ENCODE measurements around the gene MYOCOS. TPM values are rescaled to one million over a fixed set of nuclear protein-coding genes. Genes with fewer than 3 reads are reported as not detected.

Gene MYOCOS
- total RNA-seq, 5 donors from 2014 or later (not counting 1 experiment from before 2014, with no cell fraction given): 0.18 to 0.33 TPM; not detected in 3

DNA sequence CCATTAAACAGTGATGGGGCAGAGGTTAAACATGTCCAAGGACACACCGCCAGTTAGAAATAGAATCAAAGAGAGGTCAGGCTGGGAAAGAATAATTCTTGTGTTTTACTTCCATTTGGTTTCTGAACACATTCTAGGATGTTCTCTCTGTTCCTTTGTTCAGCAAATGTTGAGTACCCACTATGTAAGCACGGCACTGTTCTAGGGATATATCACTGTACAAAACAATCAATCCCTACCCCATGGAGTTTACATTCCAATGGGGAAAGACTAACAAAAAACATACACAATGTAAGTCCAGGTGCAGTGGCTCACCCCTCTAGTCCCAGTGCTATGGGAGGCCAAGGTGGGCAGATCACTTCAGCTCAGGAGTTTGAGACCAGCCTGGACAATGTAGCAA is 6.2 kb downstream of the MYOCOS start:
- CTCF ChIA-PET: no interaction called here
- Mint-ChIP-seq H3K4me3 (no peak overlapping the region), H3K36me3 (no peaks in the 10 kb centered on the region)

DNA sequence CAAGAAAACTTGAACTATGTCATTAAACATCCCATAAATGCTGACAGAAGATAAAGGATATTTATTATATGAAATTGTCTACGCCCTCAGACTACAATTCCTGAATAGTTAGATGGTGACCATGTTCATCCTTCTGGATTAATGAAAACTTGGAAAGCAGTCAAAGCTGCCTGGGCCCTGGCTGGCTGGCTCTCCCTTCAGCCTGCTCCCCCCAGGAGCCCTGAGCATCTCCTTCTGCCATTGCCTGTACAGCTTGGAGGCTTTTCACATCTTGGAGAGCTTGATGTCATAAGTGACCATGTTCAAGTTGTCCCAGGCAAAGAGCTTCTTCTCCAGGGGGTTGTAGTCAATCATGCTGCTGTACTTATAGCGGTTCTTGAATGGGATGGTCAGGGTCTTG is 13.6 kb downstream of the MYOCOS start:
- 80% methylated on average over 1 of the region's 2 CpGs for WGBS (ENCODE audit: insufficient coverage)

More for the DNA sequence above, 6.2 kb downstream of the MYOCOS start:
- Histone ChIP-seq H3K9me3 (no peaks in the 10 kb centered on the region), H3K27ac (ENCODE audit: low read length) (no peak overlapping the region), H3K4me3 (ENCODE audit: control insufficient read depth in 1 of 2, extremely low read depth in 1 of 2, low read length in 1 of 2) (no peak overlapping the region), H3K36me3 (ENCODE audit: control insufficient read depth in 2 of 2, extremely low read depth in 1 of 2, insufficient read depth in 1 of 2, low read length in 1 of 2) (no peaks in the 10 kb centered on the region), H3K4me1 (ENCODE audit: control insufficient read depth in 1 of 2, extremely low read depth in 1 of 2, insufficient read depth in 2 of 2, low read length in 2 of 2) (no peaks in the 10 kb centered on the region), H3K27me3 (replicated peaks in 1 of 2; ENCODE audit: control insufficient read depth in 2 of 2, extremely low read depth in 1 of 2, insufficient read depth in 2 of 2, low read length in 1 of 2) (peaks cover 0 to 11% of the 10 kb centered on the region in 2 experiments)
- DNase-seq (no peak), ATAC-seq (replicated peaks in 1 of 4) (no peak)
- Mint-ChIP-seq H3K9me3 (no peaks in the 10 kb centered on the region), H3K4me1 (no peaks in the 10 kb centered on the region), H3K27me3 (peaks cover 18 to 25% of the 10 kb centered on the region in 2 donors), H3K27ac (no peak overlapping the region)
- 100% methylated on average over 1 of the region's 2 CpGs for WGBS (ENCODE audit: insufficient coverage)
- POLR2A ChIA-PET: no interaction called here

DNA sequence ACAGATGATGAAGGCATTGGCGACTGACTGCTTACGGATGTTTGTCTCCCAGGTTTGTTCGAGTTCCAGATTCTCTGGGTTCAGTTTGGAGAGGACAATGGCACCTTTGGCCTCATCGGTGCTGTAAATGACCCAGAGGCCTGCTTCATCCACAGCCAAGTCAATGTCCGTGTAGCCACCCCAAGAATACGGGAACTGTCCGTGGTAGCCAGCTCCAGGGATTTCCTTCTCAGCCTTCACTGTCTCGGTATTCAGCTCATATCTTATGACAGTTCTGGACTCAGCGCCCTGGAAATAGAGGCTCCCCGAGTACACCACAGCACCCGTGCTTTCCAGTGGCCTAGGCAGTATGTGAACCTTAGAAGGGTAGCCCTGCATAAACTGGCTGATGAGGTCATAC is 14.1 kb downstream of the MYOCOS start:
- no peak overlapping the region for H3K4me3 ChIP-seq (ENCODE audit: control insufficient read depth in 1 of 2, extremely low read depth in 1 of 2, low read length in 1 of 2)
- peaks cover under 1 to 12% of the 10 kb centered on the region in 2 donors for H3K27me3 Mint-ChIP-seq
- no peak overlapping the region for H3K27ac Mint-ChIP-seq
- H3K27ac ChIP-seq (ENCODE audit: low read length): no peak overlapping the region
- DNase-seq (no peak), ATAC-seq (replicated peaks in 1 of 4) (no peak)
- no peaks in the 10 kb centered on the region for H3K4me1 Mint-ChIP-seq
- H3K9me3 ChIP-seq: no peaks in the 10 kb centered on the region
- POLR2A ChIA-PET: no interaction called here
- WGBS (ENCODE audit: insufficient coverage): 81% methylated on average over 11 of the region's 11 CpGs
- CTCF ChIA-PET: no interaction called here
- no peak overlapping the region for H3K4me3 Mint-ChIP-seq
- H3K9me3 Mint-ChIP-seq: no peaks in the 10 kb centered on the region
- H3K4me1 ChIP-seq (ENCODE audit: control insufficient read depth in 1 of 2, extremely low read depth in 1 of 2, insufficient read depth in 2 of 2, low read length in 2 of 2): no peaks in the 10 kb centered on the region
- no peaks in the 10 kb centered on the region for H3K36me3 Mint-ChIP-seq
- peaks cover 0 to 11% of the 10 kb centered on the region in 2 experiments for H3K27me3 ChIP-seq (replicated peaks in 1 of 2; ENCODE audit: control insufficient read depth in 2 of 2, extremely low read depth in 1 of 2, insufficient read depth in 2 of 2, low read length in 1 of 2)
- H3K36me3 ChIP-seq (ENCODE audit: control insufficient read depth in 2 of 2, extremely low read depth in 1 of 2, insufficient read depth in 1 of 2, low read length in 1 of 2): no peaks in the 10 kb centered on the region

More for the DNA sequence above, 13.6 kb downstream of the MYOCOS start:
- Mint-ChIP-seq H3K27ac (no peak overlapping the region), H3K9me3 (no peaks in the 10 kb centered on the region), H3K4me3 (no peak overlapping the region), H3K27me3 (peaks cover 2 to 12% of the 10 kb centered on the region in 2 donors), H3K36me3 (no peaks in the 10 kb centered on the region), H3K4me1 (no peaks in the 10 kb centered on the region)
- CTCF ChIA-PET: no interaction called here
- no peaks in the 10 kb centered on the region for H3K9me3 ChIP-seq
- DNase-seq (no peak), ATAC-seq (replicated peaks in 1 of 4) (no peak)
- H3K36me3 ChIP-seq (ENCODE audit: control insufficient read depth in 2 of 2, extremely low read depth in 1 of 2, insufficient read depth in 1 of 2, low read length in 1 of 2): no peaks in the 10 kb centered on the region
- POLR2A ChIA-PET: no interaction called here
- peaks cover 0 to 11% of the 10 kb centered on the region in 2 experiments for H3K27me3 ChIP-seq (replicated peaks in 1 of 2; ENCODE audit: control insufficient read depth in 2 of 2, extremely low read depth in 1 of 2, insufficient read depth in 2 of 2, low read length in 1 of 2)
- H3K27ac ChIP-seq (ENCODE audit: low read length): no peak overlapping the region
- H3K4me3 ChIP-seq (ENCODE audit: control insufficient read depth in 1 of 2, extremely low read depth in 1 of 2, low read length in 1 of 2): no peak overlapping the region
- no peaks in the 10 kb centered on the region for H3K4me1 ChIP-seq (ENCODE audit: control insufficient read depth in 1 of 2, extremely low read depth in 1 of 2, insufficient read depth in 2 of 2, low read length in 2 of 2)

DNA sequence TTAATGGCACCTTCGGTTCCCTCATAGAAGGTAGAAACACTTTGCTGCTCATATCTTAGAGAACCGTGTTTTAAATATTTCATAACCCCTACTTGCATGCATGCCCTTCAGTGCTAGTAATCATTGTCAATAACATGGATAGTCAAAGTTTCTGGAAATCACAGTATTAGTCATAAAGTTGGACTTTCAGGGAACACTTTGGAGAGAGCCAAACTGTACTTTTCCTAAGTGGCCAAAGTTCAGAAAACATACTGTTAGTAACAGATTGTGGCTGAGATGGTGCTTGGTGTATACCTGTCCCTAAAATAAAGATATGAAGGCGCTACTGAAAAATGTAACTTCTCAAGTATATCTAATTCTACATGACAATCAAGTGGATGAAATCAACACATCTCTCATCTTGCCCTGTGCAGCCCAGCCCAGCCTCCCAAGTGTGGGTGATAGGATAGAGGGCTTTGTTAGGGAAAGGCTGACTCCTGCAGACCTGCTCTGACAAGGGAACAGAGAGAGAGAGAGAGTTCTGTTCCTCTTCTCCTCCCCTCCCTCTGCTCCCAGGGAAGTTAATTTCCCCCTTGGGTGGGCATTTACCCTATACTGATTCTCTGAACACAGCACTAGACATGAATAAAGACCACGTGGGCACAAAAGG is 16.0 kb downstream of the MYOCOS start:
- Mint-ChIP-seq H3K9me3 (no peaks in the 10 kb centered on the region), H3K4me1 (no peaks in the 10 kb centered on the region), H3K27me3 (peaks cover 3 to 8% of the 10 kb centered on the region in 2 donors), H3K4me3 (no peak overlapping the region), H3K36me3 (no peaks in the 10 kb centered on the region), H3K27ac (no peak overlapping the region)
- no peaks in the 10 kb centered on the region for H3K4me1 ChIP-seq (ENCODE audit: control insufficient read depth in 1 of 2, extremely low read depth in 1 of 2, insufficient read depth in 2 of 2, low read length in 2 of 2)
- H3K27me3 ChIP-seq (replicated peaks in 1 of 2; ENCODE audit: control insufficient read depth in 2 of 2, extremely low read depth in 1 of 2, insufficient read depth in 2 of 2, low read length in 1 of 2): peaks cover 0 to 16% of the 10 kb centered on the region in 2 experiments
- H3K36me3 ChIP-seq (ENCODE audit: control insufficient read depth in 2 of 2, extremely low read depth in 1 of 2, insufficient read depth in 1 of 2, low read length in 1 of 2): no peaks in the 10 kb centered on the region
- no peak overlapping the region for H3K4me3 ChIP-seq (ENCODE audit: control insufficient read depth in 1 of 2, extremely low read depth in 1 of 2, low read length in 1 of 2)
- no peaks in the 10 kb centered on the region for H3K9me3 ChIP-seq
- DNase-seq (no peak), ATAC-seq (replicated peaks in 1 of 4) (no peak)
- no peak overlapping the region for H3K27ac ChIP-seq (ENCODE audit: low read length)
- ChIA-PET POLR2A (no interaction called here), CTCF (no interaction called here)
- WGBS (ENCODE audit: insufficient coverage): 0% methylated on average over 1 of the region's 4 CpGs

DNA sequence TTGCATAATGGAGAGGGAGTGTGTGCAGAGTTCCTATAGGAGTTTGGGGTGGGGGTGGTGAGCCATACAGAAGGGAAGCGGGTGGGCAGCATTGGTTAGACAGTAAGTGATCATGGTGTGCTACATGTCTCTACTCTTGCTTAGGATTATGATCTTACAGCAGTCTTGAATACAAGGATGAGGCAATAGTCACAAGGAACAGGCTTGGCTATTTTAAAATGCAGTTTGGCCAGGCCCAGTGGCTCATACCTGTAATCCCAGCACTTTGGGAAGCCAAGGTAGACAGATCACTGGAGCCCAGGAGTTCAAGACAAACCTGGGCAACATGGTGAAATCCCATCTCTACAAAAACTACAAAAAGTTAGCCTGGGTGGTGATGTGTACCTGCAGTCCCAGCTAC is 18.2 kb downstream of the MYOCOS start:
- Histone ChIP-seq H3K27ac (ENCODE audit: low read length) (no peak overlapping the region), H3K36me3 (ENCODE audit: control insufficient read depth in 2 of 2, extremely low read depth in 1 of 2, insufficient read depth in 1 of 2, low read length in 1 of 2) (no peaks in the 10 kb centered on the region), H3K9me3 (no peaks in the 10 kb centered on the region), H3K27me3 (replicated peaks in 1 of 2; ENCODE audit: control insufficient read depth in 2 of 2, extremely low read depth in 1 of 2, insufficient read depth in 2 of 2, low read length in 1 of 2) (peaks cover 0 to 13% of the 10 kb centered on the region in 2 experiments), H3K4me1 (ENCODE audit: control insufficient read depth in 1 of 2, extremely low read depth in 1 of 2, insufficient read depth in 2 of 2, low read length in 2 of 2) (peaks cover 0 to 6% of the 10 kb centered on the region in 2 experiments), H3K4me3 (ENCODE audit: control insufficient read depth in 1 of 2, extremely low read depth in 1 of 2, low read length in 1 of 2) (no peak overlapping the region)
- ChIA-PET CTCF (interaction anchor here in 1 of 2 donors (0.6 kb wide), 2 partner anchors 926 to 1787 kb away, joined by 5 read pairs; no protein-coding TSS in a partner anchor), POLR2A (no interaction called here)
- DNase-seq (no peak), ATAC-seq (replicated peaks in 1 of 4) (no peak)
- H3K27ac Mint-ChIP-seq: no peak overlapping the region
- H3K27me3 Mint-ChIP-seq: peaks cover 3 to 8% of the 10 kb centered on the region in 2 donors
- no peak overlapping the region for H3K4me3 Mint-ChIP-seq
- peaks cover 5 to 7% (median 6%) of the 10 kb centered on the region in 3 donors for H3K4me1 Mint-ChIP-seq
- no peaks in the 10 kb centered on the region for H3K9me3 Mint-ChIP-seq
- WGBS (ENCODE audit: insufficient coverage): 90% methylated on average over 1 of the region's 1 CpG
- H3K36me3 Mint-ChIP-seq: no peaks in the 10 kb centered on the region

DNA sequence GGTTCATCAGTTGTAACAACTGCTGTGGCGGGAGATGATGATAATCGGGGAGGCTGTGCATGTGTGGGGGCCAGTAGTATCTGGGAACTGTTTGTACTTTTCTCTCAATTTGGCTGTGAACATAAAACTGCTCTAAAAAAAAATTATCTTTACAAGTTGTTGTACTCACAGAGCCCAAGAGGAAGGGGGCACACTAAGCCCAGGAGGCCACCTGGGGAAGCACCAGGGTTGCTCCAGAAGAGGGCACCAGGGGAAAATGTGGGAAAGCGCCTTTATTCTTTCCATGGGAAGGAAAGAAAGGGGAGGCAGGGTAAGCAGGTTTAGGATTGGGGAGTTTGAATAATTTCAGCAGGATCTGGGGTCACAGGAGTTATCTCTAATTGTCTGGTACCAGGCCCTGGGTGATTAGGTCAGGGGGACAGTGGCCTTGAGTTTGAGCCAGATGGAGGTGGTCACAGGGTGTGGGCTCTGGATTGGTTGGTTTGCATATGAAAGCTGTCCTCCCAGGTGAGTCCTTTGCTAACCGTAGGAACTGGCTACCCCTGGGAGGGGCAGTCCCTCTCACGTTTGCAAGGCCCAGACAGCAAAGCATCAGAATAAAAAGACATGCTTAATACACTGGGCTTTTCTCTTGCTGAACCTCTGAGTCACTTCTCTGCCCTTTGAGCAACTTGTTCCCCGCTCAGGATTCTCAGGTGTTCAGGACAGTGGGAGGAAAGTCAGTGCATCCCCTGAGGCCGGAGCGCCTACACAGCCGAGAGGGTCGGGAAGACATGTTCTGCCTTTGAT is 19.2 kb downstream of the MYOCOS start:
- no peak for DNase-seq
- peaks cover 3 to 8% of the 10 kb centered on the region in 2 donors for H3K27me3 Mint-ChIP-seq
- Histone ChIP-seq H3K9me3 (no peaks in the 10 kb centered on the region), H3K4me1 (ENCODE audit: control insufficient read depth in 1 of 2, extremely low read depth in 1 of 2, insufficient read depth in 2 of 2, low read length in 2 of 2) (peaks cover 0 to 6% of the 10 kb centered on the region in 2 experiments), H3K36me3 (ENCODE audit: control insufficient read depth in 2 of 2, extremely low read depth in 1 of 2, insufficient read depth in 1 of 2, low read length in 1 of 2) (no peaks in the 10 kb centered on the region), H3K27me3 (replicated peaks in 1 of 2; ENCODE audit: control insufficient read depth in 2 of 2, extremely low read depth in 1 of 2, insufficient read depth in 2 of 2, low read length in 1 of 2) (peaks cover 0 to 13% of the 10 kb centered on the region in 2 experiments), H3K4me3 (ENCODE audit: control insufficient read depth in 1 of 2, extremely low read depth in 1 of 2, low read length in 1 of 2) (no peak overlapping the region), H3K27ac (ENCODE audit: low read length) (no peak overlapping the region)
- ATAC-seq (replicated peaks in 1 of 4): no peak
- no peaks in the 10 kb centered on the region for H3K9me3 Mint-ChIP-seq
- no peak overlapping the region for H3K27ac Mint-ChIP-seq
- ChIA-PET CTCF (interaction anchor here (0.6 kb wide), 2 partner anchors 448 to 944 kb away, joined by 3 read pairs; no protein-coding TSS in a partner anchor), POLR2A (no interaction called here)
- no peaks in the 10 kb centered on the region for H3K36me3 Mint-ChIP-seq
- peaks cover 5 to 7% (median 6%) of the 10 kb centered on the region in 3 donors for H3K4me1 Mint-ChIP-seq
- no peak overlapping the region for H3K4me3 Mint-ChIP-seq
- 64% methylated on average over 8 of the region's 10 CpGs for WGBS (ENCODE audit: insufficient coverage)
